GOT3 (cell line): ENCODE measurements around the gene GRIK4.

Experiments
- DNase-seq: peaks from one replicate; lab custom pipeline; 2025; ENCODE audit warnings: mixed read lengths; lab: John Stamatoyannopoulos, UW

GRIK4 gene

GRCh38 chr11:120547811-120548681, 36.5 kb downstream of the GRIK4 start:
- peak; percentile 35 for DNase-seq

GRCh38 chr11:120548682-120549209, 37.2 kb downstream of the GRIK4 start:
- no peak for DNase-seq

- DNase-seq, result no peak
These were observed 37.8 kb downstream of the GRIK4 start for GRCh38 chr11:120549346-120549745.

- no peak for DNase-seq
These were observed 38.5 kb downstream of the GRIK4 start for GRCh38 chr11:120550007-120550406.

GRCh38 chr11:120551191-120551590, 39.6 kb downstream of the GRIK4 start:
- no peak for DNase-seq

- DNase-seq, result no peak
These were observed 43.4 kb downstream of the GRIK4 start for GRCh38 chr11:120554766-120555432.

- DNase-seq, result no peak
These were observed 43.9 kb downstream of the GRIK4 start for GRCh38 chr11:120555433-120555773.

GRCh38 chr11:120556797-120557196, 45.2 kb downstream of the GRIK4 start:
- no peak for DNase-seq

- no peak for DNase-seq
These were observed 47.3 kb downstream of the GRIK4 start for GRCh38 chr11:120558744-120559431.

GRCh38 chr11:120561286-120561685, 49.7 kb downstream of the GRIK4 start:
- DNase-seq, result no peak

GRCh38 chr11:120562806-120563425, 51.4 kb downstream of the GRIK4 start:
- DNase-seq, result no peak

- no peak for DNase-seq
These were observed 52.4 kb downstream of the GRIK4 start for GRCh38 chr11:120563703-120564572.

- DNase-seq, result no peak
These were observed 53.2 kb downstream of the GRIK4 start for GRCh38 chr11:120564573-120565311.

- DNase-seq, result no peak
These were observed 54.1 kb downstream of the GRIK4 start for GRCh38 chr11:120565466-120566155.

- DNase-seq, result no peak
These were observed 54.6 kb downstream of the GRIK4 start for GRCh38 chr11:120566176-120566575.

GRCh38 chr11:120568572-120569307, 57.2 kb downstream of the GRIK4 start:
- no peak for DNase-seq

- DNase-seq, result no peak
These were observed 58.3 kb downstream of the GRIK4 start for GRCh38 chr11:120569861-120570260.

- DNase-seq, result no peak
These were observed 59.9 kb downstream of the GRIK4 start for GRCh38 chr11:120571476-120571875.

- DNase-seq, result no peak
These were observed 62.3 kb downstream of the GRIK4 start for GRCh38 chr11:120573756-120574354.
